H9 (cell line): ENCODE measurements around the gene C13orf46. TPM values are rescaled to one million over a fixed set of nuclear protein-coding genes. Genes with fewer than 3 reads are reported as not detected.
"Not testable (repeated sequence)": the region's sequence is repeated elsewhere in the genome, so short reads cannot be mapped to it uniquely, and the experiment has no call there.

Experiments
- DNase-seq: peaks from one replicate; pipeline ENCODE4 v3.0.0-alpha.2; 2017
- H2AFZ ChIP-seq: one replicate; pipeline ENCODE4 v1.6.1; 2013; ENCODE audit warnings: mild to moderate bottlenecking, low read length, control low read depth, moderate library complexity
- H2AK5ac ChIP-seq: 2 replicates; pipeline ENCODE4 v1.6.1; 2013; ENCODE audit warnings: low read length, control low read depth, mixed read lengths; ENCODE audit not compliant: insufficient read length
- H2BK120ac ChIP-seq: one replicate; pipeline ENCODE4 v1.6.1; 2013; ENCODE audit warnings: low read depth, mild to moderate bottlenecking, low read length, control low read depth, inconsistent platforms; ENCODE audit not compliant: poor library complexity, severe bottlenecking
- H2BK12ac ChIP-seq: 2 replicates; pipeline ENCODE4 v1.6.1; 2013; ENCODE audit warnings: low read length, control low read depth, mixed read lengths, low read depth; ENCODE audit not compliant: insufficient read length
- H2BK15ac ChIP-seq: 2 replicates; pipeline ENCODE4 v1.6.1; 2013; ENCODE audit warnings: low read depth, low read length, control low read depth
- H2BK20ac ChIP-seq: one replicate; pipeline ENCODE4 v1.6.1; 2013; ENCODE audit warnings: low read depth, mild to moderate bottlenecking, low read length, control low read depth, inconsistent platforms; ENCODE audit not compliant: poor library complexity, severe bottlenecking
- H2BK5ac ChIP-seq: 2 replicates; pipeline ENCODE4 v1.6.1; 2013; ENCODE audit warnings: low read length, control low read depth, mixed read lengths; ENCODE audit not compliant: insufficient read length
- H3K14ac ChIP-seq: 2 replicates; pipeline ENCODE4 v1.6.1; 2013; ENCODE audit warnings: low read length, control low read depth; ENCODE audit not compliant: insufficient read depth
- H3K18ac ChIP-seq: 2 replicates; pipeline ENCODE4 v1.6.1; 2013; ENCODE audit warnings: low read depth, mild to moderate bottlenecking, mixed read lengths, low read length, control low read depth; ENCODE audit not compliant: insufficient read length
- H3K23ac ChIP-seq: 2 replicates; pipeline ENCODE4 v1.6.1; 2013; ENCODE audit warnings: low read length, control low read depth, mixed read lengths, low read depth; ENCODE audit not compliant: insufficient read length
- H3K23me2 ChIP-seq: 2 replicates; pipeline ENCODE4 v1.6.1; 2013; ENCODE audit warnings: low read depth, mild to moderate bottlenecking, mixed read lengths, low read length, control low read depth; ENCODE audit not compliant: insufficient read length, poor library complexity, severe bottlenecking
- H3K27ac ChIP-seq: 2 replicates; pipeline ENCODE4 v1.5.1; 2013; ENCODE audit warnings: low read length, control low read depth, mixed read lengths, low read depth; ENCODE audit not compliant: insufficient read length
- H3K27me3 ChIP-seq: 2 replicates; pipeline ENCODE4 v1.6.1; 2013; ENCODE audit warnings: low read length, control low read depth, inconsistent platforms; ENCODE audit not compliant: insufficient read depth
- H3K4ac ChIP-seq: 2 replicates; pipeline ENCODE4 v1.6.1; 2013; ENCODE audit warnings: low read depth, mild to moderate bottlenecking, control low read depth, inconsistent platforms, low read length, moderate library complexity
- H3K4me1 ChIP-seq: 2 replicates; pipeline ENCODE4 v1.6.1; 2013; ENCODE audit warnings: low read length, control low read depth, inconsistent platforms; ENCODE audit not compliant: insufficient read depth
- H3K4me2 ChIP-seq: 2 replicates; pipeline ENCODE4 v1.6.1; 2013; ENCODE audit warnings: low read length, control low read depth, mixed read lengths; ENCODE audit not compliant: insufficient read length, insufficient read depth
- H3K56ac ChIP-seq: 2 replicates; pipeline ENCODE4 v1.6.1; 2013; ENCODE audit warnings: low read depth, mild to moderate bottlenecking, mixed read lengths, low read length, control low read depth; ENCODE audit not compliant: insufficient read length
- H3K79me1 ChIP-seq: 2 replicates; pipeline ENCODE4 v1.6.1; 2013; ENCODE audit warnings: low read depth, mild to moderate bottlenecking, moderate library complexity, low read length, control low read depth, inconsistent platforms; ENCODE audit not compliant: insufficient read depth, poor library complexity, severe bottlenecking
- H3K79me2 ChIP-seq: 2 replicates; pipeline ENCODE4 v1.6.1; 2013; ENCODE audit warnings: low read length, control low read depth, inconsistent platforms; ENCODE audit not compliant: insufficient read depth
- H3K9ac ChIP-seq: 2 replicates; pipeline ENCODE4 v1.6.1; 2013; ENCODE audit warnings: low read length, control low read depth, mixed read lengths; ENCODE audit not compliant: insufficient read length; ENCODE audit errors: extremely low read depth
- H3K9me3 ChIP-seq: one replicate; pipeline ENCODE4 v1.6.1; 2013; ENCODE audit warnings: low read depth, low read length, inconsistent platforms; ENCODE audit not compliant: control insufficient read depth
- H3T11ph ChIP-seq: one replicate; pipeline ENCODE4 v1.6.1; 2013; ENCODE audit warnings: mild to moderate bottlenecking, low read length, control low read depth, inconsistent platforms
- H4K20me1 ChIP-seq: one replicate; pipeline ENCODE4 v1.6.1; 2013; ENCODE audit not compliant: control insufficient read depth, insufficient read length, insufficient read depth
- H4K5ac ChIP-seq: 2 replicates; pipeline ENCODE4 v1.6.1; 2013; ENCODE audit warnings: low read depth, mild to moderate bottlenecking, mixed read lengths, low read length, control low read depth; ENCODE audit not compliant: insufficient read length
- H4K8ac ChIP-seq: replicated peaks from 2 replicates; pipeline ENCODE4 v1.6.1; 2013; ENCODE audit warnings: low read length, control low read depth, mixed read lengths, low read depth; ENCODE audit not compliant: insufficient read length
- H4K91ac ChIP-seq: 2 replicates; pipeline ENCODE4 v1.6.1; 2013; ENCODE audit warnings: low read depth, mild to moderate bottlenecking, moderate library complexity, mixed read lengths, low read length, control low read depth; ENCODE audit not compliant: insufficient read length
- H3K27ac Mint-ChIP-seq, 3 experiments: 2 replicates in 2 of 3; 3 replicates in 1 of 3; pipeline ENCODE4 v1.8.0; 2020 to 2021; ENCODE audit warnings: mixed read lengths in 3 of 3, mild to moderate bottlenecking in 1 of 3, moderate library complexity in 1 of 3
- H3K27me3 Mint-ChIP-seq: 2 replicates; pipeline ENCODE4 v1.8.0; 2021; ENCODE audit warnings: low read depth, mild to moderate bottlenecking, moderate library complexity, mixed read lengths
- H3K36me3 Mint-ChIP-seq, 3 experiments: 2 replicates in 2 of 3; 3 replicates in 1 of 3; pipeline ENCODE4 v1.8.0; 2020 to 2021; ENCODE audit warnings: low read depth in 3 of 3, mixed read lengths in 3 of 3; ENCODE audit not compliant: insufficient read depth in 1 of 3
- H3K4me1 Mint-ChIP-seq, 2 experiments: 2 replicates each; pipeline ENCODE4 v1.8.0; 2020; ENCODE audit warnings: mixed read lengths in 2 of 2
- H3K4me3 Mint-ChIP-seq, 2 experiments: 2 replicates in 1 of 2; 3 replicates in 1 of 2; pipeline ENCODE4 v1.8.0; 2020 to 2021; ENCODE audit warnings: mild to moderate bottlenecking in 2 of 2, mixed read lengths in 2 of 2, moderate library complexity in 1 of 2
- H3K9me3 Mint-ChIP-seq, 2 experiments: 2 replicates in 1 of 2; 3 replicates in 1 of 2; pipeline ENCODE4 v1.8.0; 2020; ENCODE audit warnings: mild to moderate bottlenecking in 2 of 2, mixed read lengths in 2 of 2, moderate library complexity in 1 of 2
- whole genome bisulfite sequencing: extraction: QIAGEN DNeasy Blood & Tissue Kit; methylation state at CpG from one replicate; pipeline ENCODE4 v1.1.7; 2013; ENCODE audit warnings: missing lambda C conversion rate, low lambda C conversion rate, mixed read lengths; ENCODE audit not compliant: insufficient read length; ENCODE audit errors: extremely low coverage; 5-methylcytosine and 5-hydroxymethylcytosine counted together
- total RNA-seq: library from RNA; stranded (reverse); gene quantifications from 2 replicates; pipeline ENCODE4 v1.2.1, GENCODE V29; 2021

C13orf46 gene
- total RNA-seq, 1 experiment from 2014 or later: 0.55 TPM

DNA sequence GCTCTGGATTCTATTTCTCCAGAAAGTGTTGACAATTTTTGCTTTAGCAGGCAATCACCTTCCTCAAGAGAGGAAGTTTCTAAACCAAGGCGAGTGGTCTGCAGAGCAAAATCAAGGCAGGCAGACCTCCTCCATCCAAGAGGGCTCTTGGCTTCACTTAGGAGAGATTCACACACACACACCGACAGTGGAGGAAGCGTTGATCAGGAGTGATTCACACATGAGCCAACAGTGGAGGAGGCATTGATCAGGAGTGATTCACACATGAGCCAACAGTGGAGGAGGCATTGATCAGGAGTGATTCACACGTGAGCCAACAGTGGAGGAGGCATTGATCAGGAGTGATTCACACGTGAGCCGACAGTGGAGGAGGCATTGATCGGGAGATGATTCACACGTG is 60.5 kb downstream of the C13orf46 start:
- H2BK20ac ChIP-seq, H3K79me2 ChIP-seq, H3K9me3 Mint-ChIP-seq, H3K36me3 Mint-ChIP-seq, H2BK120ac ChIP-seq, H4K20me1 ChIP-seq, H2BK5ac ChIP-seq, H3K4me1 ChIP-seq, H4K8ac ChIP-seq, H3K56ac ChIP-seq, H3K27ac ChIP-seq, H3K9me3 ChIP-seq, H2BK12ac ChIP-seq, H3K14ac ChIP-seq, H3K9ac ChIP-seq, H3K23me2 ChIP-seq, H3K18ac ChIP-seq, H3T11ph ChIP-seq, H4K91ac ChIP-seq, H3K4me3 Mint-ChIP-seq, H2BK15ac ChIP-seq, H3K79me1 ChIP-seq, DNase-seq, H3K4ac ChIP-seq, H2AK5ac ChIP-seq, H3K4me2 ChIP-seq, H3K27ac Mint-ChIP-seq, H3K23ac ChIP-seq, H4K5ac ChIP-seq, H2AFZ ChIP-seq, H3K27me3 ChIP-seq: not testable (repeated sequence)
- peaks cover 3 to 12% of the 10 kb centered on the region in 2 experiments for H3K4me1 Mint-ChIP-seq
- peaks cover 19% of the 10 kb centered on the region for H3K27me3 Mint-ChIP-seq
- WGBS: no CpG with 5 or more reads among the region's 8 CpGs
